GM10248 (cell line): ENCODE data around the gene NKX1-1.

ENCODE experiments used
- CTCF ChIA-PET: fragments of 300-600 bp; sonication (Branson Sonifier 250); formaldehyde crosslinking; extraction: SDS; loops from one replicate; lab custom pipeline; 2021; ENCODE audit warnings: antibody characterized with exemption; lab: Yijun Ruan, JAX
- POLR2A ChIA-PET: fragments of 350-650 bp; sonication (Branson Sonifier 250); formaldehyde crosslinking; extraction: SDS; loops from one replicate; lab custom pipeline; 2020; ENCODE audit warnings: antibody characterized with exemption; lab: Yijun Ruan, JAX
- DNase-seq: peaks from one replicate; pipeline ENCODE4 v3.0.0; 2012; ENCODE audit errors: extremely low spot score
- TF ChIP-seq, protein P1 (sequence below): IDR thresholded peaks from 2 replicates; pipeline ENCODE4 v1.5.1; 2012; ENCODE audit warnings: mild to moderate bottlenecking, low read depth; ENCODE audit errors: extremely low read depth, missing control alignments, control extremely low read depth

Gene NKX1-1

DNA sequence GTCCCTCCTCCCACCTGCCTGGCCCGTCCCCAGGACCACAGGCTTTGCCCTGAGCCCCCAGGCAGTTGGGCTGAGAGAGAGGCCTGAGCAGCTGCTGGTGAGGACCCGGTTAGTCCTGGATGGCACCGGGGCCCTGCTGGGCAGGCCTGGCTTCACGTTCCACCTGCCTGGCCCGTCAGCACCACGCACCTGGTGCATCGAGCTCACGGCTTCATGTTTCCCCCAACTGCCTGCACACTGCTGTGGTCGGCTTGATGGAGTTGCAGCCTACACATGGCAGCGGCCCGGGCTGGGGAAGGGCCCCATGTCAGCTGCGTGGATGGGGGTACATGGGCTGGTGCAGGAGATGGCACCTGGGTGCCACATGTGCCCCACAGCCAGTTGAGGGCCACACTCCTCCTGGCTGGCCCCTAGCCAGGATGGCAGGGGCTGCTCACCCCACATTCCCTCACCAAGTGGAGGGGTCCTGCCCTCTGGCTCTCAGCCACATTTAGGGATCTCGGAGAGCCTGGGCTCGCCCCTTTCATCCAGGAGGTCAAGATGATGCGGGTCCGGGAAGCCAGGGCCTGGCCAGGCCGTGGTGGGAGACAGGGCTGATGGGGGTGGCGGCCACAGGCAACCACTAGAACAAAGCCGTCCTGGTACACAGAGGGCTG is 28.5 kb downstream of the NKX1-1 start:
- TF ChIP-seq, protein P1, sequence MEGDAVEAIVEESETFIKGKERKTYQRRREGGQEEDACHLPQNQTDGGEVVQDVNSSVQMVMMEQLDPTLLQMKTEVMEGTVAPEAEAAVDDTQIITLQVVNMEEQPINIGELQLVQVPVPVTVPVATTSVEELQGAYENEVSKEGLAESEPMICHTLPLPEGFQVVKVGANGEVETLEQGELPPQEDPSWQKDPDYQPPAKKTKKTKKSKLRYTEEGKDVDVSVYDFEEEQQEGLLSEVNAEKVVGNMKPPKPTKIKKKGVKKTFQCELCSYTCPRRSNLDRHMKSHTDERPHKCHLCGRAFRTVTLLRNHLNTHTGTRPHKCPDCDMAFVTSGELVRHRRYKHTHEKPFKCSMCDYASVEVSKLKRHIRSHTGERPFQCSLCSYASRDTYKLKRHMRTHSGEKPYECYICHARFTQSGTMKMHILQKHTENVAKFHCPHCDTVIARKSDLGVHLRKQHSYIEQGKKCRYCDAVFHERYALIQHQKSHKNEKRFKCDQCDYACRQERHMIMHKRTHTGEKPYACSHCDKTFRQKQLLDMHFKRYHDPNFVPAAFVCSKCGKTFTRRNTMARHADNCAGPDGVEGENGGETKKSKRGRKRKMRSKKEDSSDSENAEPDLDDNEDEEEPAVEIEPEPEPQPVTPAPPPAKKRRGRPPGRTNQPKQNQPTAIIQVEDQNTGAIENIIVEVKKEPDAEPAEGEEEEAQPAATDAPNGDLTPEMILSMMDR, result no peak
- CTCF ChIA-PET, result interaction anchor here (0.9 to 1.4 kb wide), 3 partner anchors 12 to 251 kb away, joined by 3 to 4 read pairs (median 4); no protein-coding TSS in a partner anchor
- DNase-seq, result no peak
- POLR2A ChIA-PET, result no interaction called here

DNA sequence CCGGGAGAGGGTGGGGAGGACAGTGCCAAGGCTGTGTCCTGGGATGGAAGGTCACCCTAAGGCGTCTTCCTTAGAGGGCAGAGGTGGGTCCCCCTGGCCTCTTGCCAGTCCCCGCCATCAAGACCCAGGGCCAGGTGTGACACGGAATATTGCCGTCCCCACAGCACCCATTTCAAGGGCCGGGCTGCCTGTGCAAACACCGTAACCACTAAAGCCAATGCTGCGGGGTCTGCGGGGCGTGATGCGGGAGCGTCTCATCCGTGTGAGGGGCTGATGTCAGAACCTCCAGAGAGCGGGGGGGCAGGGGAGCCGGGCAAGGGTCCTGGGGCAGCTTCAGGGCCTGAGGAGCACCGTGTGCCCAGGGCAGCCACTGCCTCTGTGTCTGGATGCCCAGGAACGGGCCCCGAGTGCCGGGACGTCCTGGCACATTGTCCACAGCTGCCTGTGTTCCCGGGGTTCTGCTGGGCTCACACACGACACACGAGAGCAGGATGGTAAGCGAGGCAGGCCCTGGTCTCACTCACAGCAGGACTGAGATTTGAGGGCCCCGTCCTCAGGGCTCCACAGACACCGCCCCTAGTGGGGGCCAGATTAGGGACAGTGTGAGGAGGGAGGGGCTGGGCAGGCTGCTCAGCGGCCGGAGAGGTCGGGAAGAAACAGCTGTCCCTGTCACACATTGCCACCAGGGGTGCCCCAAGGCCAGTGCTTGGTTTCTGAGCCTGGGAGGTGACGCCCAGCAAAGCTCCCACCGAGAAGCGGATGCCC is 29.2 kb downstream of the NKX1-1 start:
- DNase-seq, result no peak
- TF ChIP-seq, protein P1, result no peak
- POLR2A ChIA-PET, result no interaction called here
- CTCF ChIA-PET, result interaction anchor here (0.9 to 1.2 kb wide), 2 partner anchors 13 to 252 kb away, joined by 3 to 4 read pairs; no protein-coding TSS in a partner anchor

DNA sequence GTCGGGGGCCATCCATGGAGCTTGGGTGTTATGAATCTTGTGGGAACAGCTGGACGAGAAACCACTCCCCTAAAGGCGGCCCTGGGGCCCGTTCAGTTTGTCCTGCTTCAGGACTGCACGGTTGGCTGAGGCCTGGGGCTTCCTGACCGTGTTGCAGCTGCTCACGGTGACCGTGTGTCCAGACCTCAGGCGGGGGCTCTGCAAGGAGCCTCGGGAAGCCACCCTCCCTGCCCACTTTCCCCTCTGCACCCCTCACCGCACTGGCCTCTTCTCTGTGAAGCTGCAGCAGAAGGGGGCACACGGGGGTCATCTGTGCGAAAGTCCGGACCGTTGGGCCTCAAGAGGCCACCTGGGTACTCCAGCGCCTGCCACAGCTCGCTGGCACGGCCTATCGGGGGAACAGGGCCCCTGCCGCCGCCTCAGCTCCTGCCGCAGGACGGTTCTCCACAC is 29.8 kb downstream of the NKX1-1 start:
- TF ChIP-seq, protein P1, result no peak
- POLR2A ChIA-PET, result no interaction called here
- CTCF ChIA-PET, result interaction anchor here (0.7 to 1.2 kb wide), 2 partner anchors 14 to 253 kb away, joined by 3 read pairs; no protein-coding TSS in a partner anchor
- no peak for DNase-seq

DNA sequence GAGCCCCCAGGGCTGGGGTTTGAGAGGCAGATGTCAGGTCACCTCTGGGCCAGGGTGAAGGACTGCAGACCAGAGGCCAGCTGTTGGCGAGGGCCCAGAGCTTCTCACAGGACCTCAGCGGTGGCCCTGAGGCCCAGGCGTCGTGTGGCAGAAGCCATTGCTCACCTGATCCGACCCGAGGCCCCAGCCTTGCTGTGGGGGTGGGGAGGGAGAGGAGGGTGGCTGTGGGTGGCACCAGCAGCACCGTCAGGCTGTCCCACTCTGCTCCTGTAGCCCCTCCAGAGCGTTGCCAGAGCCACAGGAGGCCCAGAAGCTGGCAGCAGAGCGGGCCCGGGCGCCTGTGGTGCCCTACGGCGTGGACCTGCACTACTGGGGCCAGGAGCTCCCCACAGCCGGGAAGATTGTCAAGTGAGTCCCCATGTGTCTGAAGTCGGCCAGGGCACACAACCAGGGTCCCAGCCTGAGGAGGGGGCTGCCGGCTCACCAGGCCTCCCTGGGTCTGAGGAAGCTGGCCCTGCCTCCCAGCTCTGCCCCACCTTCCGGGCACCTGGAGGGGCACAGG is 30.4 kb downstream of the NKX1-1 start:
- DNase-seq, result no peak
- ChIA-PET CTCF (interaction anchor here (0.7 kb wide), 1 partner anchor 14 kb away, joined by 3 read pairs; no protein-coding TSS in a partner anchor), POLR2A (no interaction called here)
- TF ChIP-seq, protein P1, result no peak

DNA sequence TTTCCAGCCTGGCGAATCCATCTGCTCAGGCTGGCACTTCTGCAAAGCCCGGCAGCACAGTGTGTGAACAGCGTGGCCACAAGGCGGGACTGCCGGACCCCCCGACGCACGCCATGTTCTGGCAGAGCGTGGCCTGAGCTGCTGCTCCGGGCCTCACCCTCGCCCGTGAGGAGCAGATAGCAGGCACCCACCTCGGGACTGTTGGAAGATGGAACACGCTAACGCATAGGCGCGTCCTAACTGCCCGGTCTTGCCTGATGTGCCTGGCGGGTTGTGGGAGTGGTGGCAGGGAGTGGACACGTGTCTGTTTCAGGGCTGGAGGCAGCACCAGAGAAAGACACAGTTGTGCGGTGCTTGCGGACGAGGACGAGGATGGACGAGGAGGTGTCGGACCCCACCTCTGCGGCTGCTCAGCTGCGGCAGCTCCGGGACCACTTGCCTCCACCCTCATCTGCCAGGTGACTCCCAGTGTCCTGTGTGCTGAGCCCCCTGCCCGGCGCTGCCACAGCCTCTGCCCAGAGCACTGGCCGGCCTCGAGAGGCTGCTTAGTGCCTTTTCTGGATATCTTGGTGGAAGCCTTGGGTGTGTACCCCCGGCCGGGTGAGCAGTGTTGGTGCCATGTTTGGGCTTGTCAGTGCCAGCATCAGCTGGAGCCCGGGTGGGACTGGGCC is 31.1 kb downstream of the NKX1-1 start:
- TF ChIP-seq, protein P1, result no peak
- ChIA-PET CTCF (no interaction called here), POLR2A (no interaction called here)
- DNase-seq, result no peak

DNA sequence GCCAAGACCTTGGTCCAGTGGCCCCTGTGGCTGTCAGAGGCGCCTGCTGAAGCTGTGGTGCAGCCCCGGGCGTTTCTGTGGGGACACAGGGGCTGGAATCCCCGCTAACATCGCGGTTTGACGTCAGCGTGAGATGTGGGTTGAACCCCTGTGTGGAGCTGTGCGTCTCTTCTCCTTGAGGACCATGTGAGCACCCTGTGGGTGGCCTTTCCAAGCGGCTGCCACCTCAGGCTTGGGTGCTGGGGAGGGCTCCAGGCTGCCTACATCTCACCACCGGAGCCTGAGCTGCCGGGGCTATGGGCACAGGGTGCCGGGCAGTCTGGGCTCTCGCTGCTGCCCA is 31.6 kb downstream of the NKX1-1 start:
- no peak for DNase-seq
- TF ChIP-seq, protein P1, result no peak
- ChIA-PET CTCF (no interaction called here), POLR2A (no interaction called here)
